DND-41 (cell line): ENCODE data around the gene FAM228B.

Experiments used
- ATAC-seq: fragments of 200-7000 bp; cut with Tn5 transposase; 3 replicates; pipeline ENCODE4 v1.9.1; 2021; ENCODE audit warnings: low read depth; ENCODE audit not compliant: insufficient read depth
- DNase-seq: peaks from one replicate; pipeline ENCODE4 v3.0.0-alpha.2; 2020
- H2AFZ ChIP-seq: 2 replicates; pipeline ENCODE4 v1.6.0; 2012; ENCODE audit warnings: low read depth, low read length
- H3K27ac ChIP-seq: 2 replicates; pipeline ENCODE4 v1.5.1; 2012; ENCODE audit warnings: low read length, inconsistent platforms
- H3K27me3 ChIP-seq: fragments of 200-600 bp; sonication (generic); 2 replicates; pipeline ENCODE4 v1.6.0; 2012; ENCODE audit warnings: low read length, mild to moderate bottlenecking, inconsistent platforms; ENCODE audit not compliant: insufficient read depth, poor library complexity
- H3K36me3 ChIP-seq: 2 replicates; pipeline ENCODE4 v1.5.1; 2012; ENCODE audit warnings: low read length, inconsistent platforms; ENCODE audit not compliant: insufficient read depth
- H3K4me1 ChIP-seq: 2 replicates; pipeline ENCODE4 v1.5.1; 2012; ENCODE audit warnings: mild to moderate bottlenecking, low read length; ENCODE audit not compliant: insufficient read depth
- H3K4me2 ChIP-seq: 2 replicates; pipeline ENCODE4 v1.6.0; 2012; ENCODE audit warnings: mild to moderate bottlenecking, moderate library complexity, low read length, inconsistent platforms; ENCODE audit not compliant: insufficient read depth
- H3K4me3 ChIP-seq, 2 experiments: fragments of 200-600 bp in 1 of 2; shearing (Covaris generic) in 1 of 2; 2 replicates each; pipeline ENCODE4 v1.5.1; 2012 to 2016; ENCODE audit warnings: inconsistent platforms in 2 of 2, low read length in 2 of 2, mild to moderate bottlenecking in 2 of 2, low read depth in 1 of 2, moderate library complexity in 1 of 2
- H3K79me2 ChIP-seq: 2 replicates; pipeline ENCODE4 v1.6.0; 2012; ENCODE audit warnings: low read length, inconsistent platforms; ENCODE audit not compliant: insufficient read depth
- H3K9ac ChIP-seq: 2 replicates; pipeline ENCODE4 v1.6.0; 2012; ENCODE audit warnings: low read depth, mild to moderate bottlenecking, inconsistent platforms, low read length, moderate library complexity
- H3K9me3 ChIP-seq: 2 replicates; pipeline ENCODE4 v1.5.1; 2012; ENCODE audit warnings: low read length, moderate library complexity, mild to moderate bottlenecking, inconsistent platforms; ENCODE audit not compliant: insufficient read depth, severe bottlenecking
- H4K20me1 ChIP-seq: 2 replicates; pipeline ENCODE4 v1.6.0; 2012; ENCODE audit warnings: low read length; ENCODE audit not compliant: insufficient read depth
- EZH2 ChIP-seq: IDR thresholded peaks from 3 replicates; pipeline ENCODE4 v1.6.1; 2012; ENCODE audit warnings: borderline replicate concordance, low read depth, mild to moderate bottlenecking, moderate library complexity, low read length, inconsistent platforms; ENCODE audit not compliant: severe bottlenecking
- TF ChIP-seq, protein P1 (sequence below): IDR thresholded peaks from 2 replicates; pipeline ENCODE4 v1.5.1; 2012; ENCODE audit warnings: borderline replicate concordance, low read length, moderate library complexity, mild to moderate bottlenecking; ENCODE audit not compliant: poor library complexity, severe bottlenecking; ENCODE audit errors: extremely low read depth

The FAM228B gene

DNA sequence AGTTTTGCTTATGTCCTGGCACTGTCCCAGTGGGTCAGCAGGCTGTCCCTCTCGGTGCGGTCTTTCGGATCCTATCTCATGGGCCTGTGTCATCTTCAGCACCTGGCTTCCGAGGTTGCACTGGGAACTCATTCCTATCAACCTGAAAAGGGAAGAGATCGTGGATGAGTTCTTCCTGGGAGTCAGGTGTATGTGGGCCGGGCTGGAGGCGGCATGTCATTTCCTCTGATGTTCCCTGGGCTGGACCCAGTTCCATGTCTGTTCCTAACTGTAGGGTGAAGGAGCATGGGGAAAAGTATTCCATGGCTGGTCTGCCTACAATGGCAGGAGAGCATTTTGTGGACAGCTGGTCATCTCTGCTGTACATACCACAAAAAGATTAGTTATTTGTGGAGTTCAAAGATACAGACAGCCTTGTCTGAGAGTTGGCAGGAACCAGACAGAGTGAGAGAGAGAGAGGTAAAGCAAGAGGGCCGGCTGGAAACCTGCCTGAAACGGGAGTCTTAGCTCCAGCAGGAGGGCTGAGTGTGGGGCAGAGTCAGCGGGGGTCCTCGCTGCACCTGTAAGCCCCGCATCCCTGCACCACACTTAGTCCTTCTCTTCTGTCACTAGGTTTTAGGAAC lies 76.8 kb downstream of the FAM228B start:
- no peak for TF ChIP-seq EZH2
- TF ChIP-seq, protein P1, sequence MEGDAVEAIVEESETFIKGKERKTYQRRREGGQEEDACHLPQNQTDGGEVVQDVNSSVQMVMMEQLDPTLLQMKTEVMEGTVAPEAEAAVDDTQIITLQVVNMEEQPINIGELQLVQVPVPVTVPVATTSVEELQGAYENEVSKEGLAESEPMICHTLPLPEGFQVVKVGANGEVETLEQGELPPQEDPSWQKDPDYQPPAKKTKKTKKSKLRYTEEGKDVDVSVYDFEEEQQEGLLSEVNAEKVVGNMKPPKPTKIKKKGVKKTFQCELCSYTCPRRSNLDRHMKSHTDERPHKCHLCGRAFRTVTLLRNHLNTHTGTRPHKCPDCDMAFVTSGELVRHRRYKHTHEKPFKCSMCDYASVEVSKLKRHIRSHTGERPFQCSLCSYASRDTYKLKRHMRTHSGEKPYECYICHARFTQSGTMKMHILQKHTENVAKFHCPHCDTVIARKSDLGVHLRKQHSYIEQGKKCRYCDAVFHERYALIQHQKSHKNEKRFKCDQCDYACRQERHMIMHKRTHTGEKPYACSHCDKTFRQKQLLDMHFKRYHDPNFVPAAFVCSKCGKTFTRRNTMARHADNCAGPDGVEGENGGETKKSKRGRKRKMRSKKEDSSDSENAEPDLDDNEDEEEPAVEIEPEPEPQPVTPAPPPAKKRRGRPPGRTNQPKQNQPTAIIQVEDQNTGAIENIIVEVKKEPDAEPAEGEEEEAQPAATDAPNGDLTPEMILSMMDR, result no peak
- no peak overlapping the region for H3K27ac ChIP-seq
- H4K20me1 ChIP-seq, result no peaks in the 10 kb centered on the region
- H2AFZ ChIP-seq, result no peak overlapping the region
- H3K79me2 ChIP-seq, result no peaks in the 10 kb centered on the region
- no peaks in the 10 kb centered on the region for H3K27me3 ChIP-seq
- no peak overlapping the region for H3K9ac ChIP-seq
- H3K9me3 ChIP-seq, result no peaks in the 10 kb centered on the region
- no peak overlapping the region for H3K4me2 ChIP-seq
- H3K36me3 ChIP-seq, result peaks cover 21% of the 10 kb centered on the region
- ATAC-seq (no peak), DNase-seq (no peak)
- no peaks in the 10 kb centered on the region for H3K4me1 ChIP-seq
- H3K4me3 ChIP-seq, result no peak overlapping the region

GRCh38 chr2:24200799-24201198 lies 77.5 kb downstream of the FAM228B start:
- no peak overlapping the region for H3K27ac ChIP-seq
- no peaks in the 10 kb centered on the region for H3K27me3 ChIP-seq
- TF ChIP-seq EZH2, result no peak
- TF ChIP-seq, protein P1, result no peak
- no peaks in the 10 kb centered on the region for H3K9me3 ChIP-seq
- no peak overlapping the region for H2AFZ ChIP-seq
- H3K4me2 ChIP-seq, result no peak overlapping the region
- ATAC-seq (no peak), DNase-seq (no peak)
- H3K79me2 ChIP-seq, result no peaks in the 10 kb centered on the region
- no peak overlapping the region for H3K9ac ChIP-seq
- no peaks in the 10 kb centered on the region for H4K20me1 ChIP-seq
- no peaks in the 10 kb centered on the region for H3K4me1 ChIP-seq
- H3K36me3 ChIP-seq, result peaks cover 21% of the 10 kb centered on the region
- H3K4me3 ChIP-seq, result no peak overlapping the region

- no peak overlapping the region for H3K27ac ChIP-seq
- H3K4me1 ChIP-seq, result no peaks in the 10 kb centered on the region
- no peak overlapping the region for H3K4me2 ChIP-seq
- no peaks in the 10 kb centered on the region for H3K79me2 ChIP-seq
- H4K20me1 ChIP-seq, result no peaks in the 10 kb centered on the region
- no peaks in the 10 kb centered on the region for H3K27me3 ChIP-seq
- TF ChIP-seq, protein P1, result no peak
- TF ChIP-seq EZH2, result no peak
- no peak overlapping the region for H3K4me3 ChIP-seq
- no peak overlapping the region for H3K9ac ChIP-seq
- DNase-seq, result no peak
- no peak overlapping the region for H2AFZ ChIP-seq
- no peaks in the 10 kb centered on the region for H3K9me3 ChIP-seq
- ATAC-seq, result no peak
- H3K36me3 ChIP-seq, result peaks cover 25% of the 10 kb centered on the region
Measured at GRCh38 chr2:24203029-24203786, 79.9 kb downstream of the FAM228B start.

- TF ChIP-seq, protein P1, result no peak
- TF ChIP-seq EZH2, result no peak
- no peaks in the 10 kb centered on the region for H3K79me2 ChIP-seq
- peaks cover 30% of the 10 kb centered on the region for H3K36me3 ChIP-seq
- no peaks in the 10 kb centered on the region for H4K20me1 ChIP-seq
- ATAC-seq (no peak), DNase-seq (no peak)
- no peak overlapping the region for H3K4me3 ChIP-seq
- H3K4me2 ChIP-seq, result no peak overlapping the region
- H3K27me3 ChIP-seq, result no peaks in the 10 kb centered on the region
- no peak overlapping the region for H3K9ac ChIP-seq
- no peak overlapping the region for H2AFZ ChIP-seq
- no peaks in the 10 kb centered on the region for H3K9me3 ChIP-seq
- no peaks in the 10 kb centered on the region for H3K4me1 ChIP-seq
- H3K27ac ChIP-seq, result no peak overlapping the region
Measured at GRCh38 chr2:24203787-24204150, 80.5 kb downstream of the FAM228B start.
